Stimulated activated CD8-positive, alpha-beta memory T cell treated with anti-CD3 and anti-CD28 coated beads, Interleukin-12 subunit alpha, Interleukin-12 subunit beta, amount 100 ng/mL, for 24 hours (primary cell): ENCODE results near the gene SPRY2.
"Not testable (repeated sequence)": the region's sequence is repeated elsewhere in the genome, so short reads cannot be mapped to it uniquely, and the experiment has no call there.

Experiments used
- DNase-seq: peaks from one replicate; pipeline ENCODE4 v3.0.0-alpha.2; 2020; ENCODE audit errors: extremely low read depth

Gene SPRY2

GRCh38 chr13:80341101-80341755, at the start of gene SPRY2:
Gene SPRY2 (minus strand): TSS chr13:80341126. CDS start chr13:80337705, 3,421 bp downstream.
- DNase-seq: no peak

GRCh38 chr13:80390338-80390737, 49.4 kb upstream of the SPRY2 start:
- DNase-seq: no peak

GRCh38 chr13:80389073-80390038, 48.4 kb upstream of the SPRY2 start:
- DNase-seq: no peak

- no peak for DNase-seq
Observed at GRCh38 chr13:80388506-80388905, 47.6 kb upstream of the SPRY2 start.

- DNase-seq: no peak
Observed at GRCh38 chr13:80386592-80386991, 45.7 kb upstream of the SPRY2 start.

GRCh38 chr13:80386002-80386401, 45.1 kb upstream of the SPRY2 start:
- DNase-seq: no peak

GRCh38 chr13:80382576-80382975, 41.6 kb upstream of the SPRY2 start:
- DNase-seq: no peak

GRCh38 chr13:80379245-80379644, 38.3 kb upstream of the SPRY2 start:
- DNase-seq: no peak

- no peak for DNase-seq
Observed at GRCh38 chr13:80376554-80376953, 35.6 kb upstream of the SPRY2 start.

- no peak for DNase-seq
Observed at GRCh38 chr13:80374901-80375300, 34.0 kb upstream of the SPRY2 start.

- no peak for DNase-seq
Observed at GRCh38 chr13:80374444-80374843, 33.5 kb upstream of the SPRY2 start.

- DNase-seq: no peak
Observed at GRCh38 chr13:80371840-80372509, 31.0 kb upstream of the SPRY2 start.

GRCh38 chr13:80367473-80367872, 26.5 kb upstream of the SPRY2 start:
- no peak for DNase-seq

GRCh38 chr13:80363890-80364503, 23.1 kb upstream of the SPRY2 start:
- no peak for DNase-seq

- DNase-seq: no peak
Observed at GRCh38 chr13:80362481-80362880, 21.6 kb upstream of the SPRY2 start.

- no peak for DNase-seq
Observed at GRCh38 chr13:80361883-80362327, 21.0 kb upstream of the SPRY2 start.

GRCh38 chr13:80361298-80361697, 20.4 kb upstream of the SPRY2 start:
- DNase-seq: no peak

- DNase-seq: no peak
Observed at GRCh38 chr13:80360453-80360800, 19.5 kb upstream of the SPRY2 start.

- no peak for DNase-seq
Observed at GRCh38 chr13:80359778-80360452, 19.0 kb upstream of the SPRY2 start.

- no peak for DNase-seq
Observed at GRCh38 chr13:80359414-80359777, 18.5 kb upstream of the SPRY2 start.

- not testable (repeated sequence) for DNase-seq
Observed at GRCh38 chr13:80355496-80356094, 14.7 kb upstream of the SPRY2 start.
